Testis (tissue), 3 donors: ENCODE measurements around the gene MRS2. TPM values are rescaled to one million over a fixed set of nuclear protein-coding genes. Genes with fewer than 3 reads are reported as not detected.
"Not testable (repeated sequence)": the region's sequence is repeated elsewhere in the genome, so short reads cannot be mapped to it uniquely, and the experiment has no call there.

Source experiments
- DNase-seq: peaks from one replicate; pipeline ENCODE4 v3.0.0-alpha.2; 2019
- H3K27ac ChIP-seq, 2 donors: fragments of 200-600 bp; sonication (generic); one replicate each; pipeline ENCODE4 v1.5.1; 2019
- H3K27me3 ChIP-seq: fragments of 200-600 bp; sonication (generic); one replicate; pipeline ENCODE4 v1.5.1; 2019
- H3K36me3 ChIP-seq: fragments of 200-600 bp; sonication (generic); one replicate; pipeline ENCODE4 v1.5.1; 2017; ENCODE audit warnings: low read depth; ENCODE audit errors: missing control alignments
- H3K4me1 ChIP-seq: fragments of 200-600 bp; sonication (generic); one replicate; pipeline ENCODE4 v1.5.1; 2019
- H3K4me3 ChIP-seq, 2 donors: fragments of 200-600 bp; sonication (generic); one replicate each; pipeline ENCODE4 v1.5.1; 2017 to 2019
- H3K9me3 ChIP-seq: fragments of 200-600 bp; sonication (generic); one replicate; pipeline ENCODE4 v1.5.1; 2017
- POLR2A ChIP-seq: fragments of 450-650 bp; IDR thresholded peaks from one replicate; pipeline ENCODE4 v1.6.1; 2017; ENCODE audit warnings: antibody characterized with exemption, mild to moderate bottlenecking, moderate library complexity
- WGBS, 2 donors: methylation state at CpG; one replicate each; pipeline ENCODE4 v1.1.5; 2018; 5-methylcytosine and 5-hydroxymethylcytosine counted together
- intact Hi-C: fragments of 100-400 bp; cut with DNase I; formaldehyde crosslinking; loops from one replicate; pipeline ENCODE4 v1.15.1; 2023; ENCODE audit warnings: low total_unique reads
- polyA plus RNA-seq: library from polyadenylated mRNA; stranded (reverse); fragments of 350-450 nt; fragmentation: Illumina TruSeq; extraction: RNeasy Lipid Tissue Mini Kit (QIAGEN cat#74804); gene quantifications from one replicate; pipeline ENCODE4 v1.2.3, GENCODE V29; 2014; ENCODE audit warnings: low read depth, low replicate concordance; ENCODE audit not compliant: insufficient read depth
- total RNA-seq, 2 donors: library from RNA; depleted of rRNA; stranded (reverse); fragments of >200 nt; gene quantifications; one replicate each; pipeline ENCODE4 v1.2.3, GENCODE V29; 2016
- TF ChIP-seq, protein P1 (sequence below), 3 experiments: fragments of 450-650 bp in 2 of 3; fragments of 200-600 bp in 1 of 3; sonication (generic) in 1 of 3; IDR thresholded peaks; one replicate each; pipeline ENCODE4 v1.5.1; 2016 to 2019; ENCODE audit warnings: antibody characterized with exemption in 3 of 3, mild to moderate bottlenecking in 2 of 3, moderate library complexity in 1 of 3

Gene MRS2
- total and polyA plus RNA-seq, 3 donors from 2014 or later = 16.6 to 27.6 (median 27.2) TPM

GRCh38 chr6:24412294-24412693 lies 9.6 kb downstream of the MRS2 start:
- H3K9me3 ChIP-seq = no peaks in the 10 kb centered on the region
- no peak overlapping the region for H3K27ac ChIP-seq
- H3K4me1 ChIP-seq = no peaks in the 10 kb centered on the region
- no peaks in the 10 kb centered on the region for H3K36me3 ChIP-seq
- WGBS, 2 donors = 94 to 99% methylated on average over 4 of the region's 4 CpGs
- no peak for TF ChIP-seq POLR2A
- TF ChIP-seq, protein P1, sequence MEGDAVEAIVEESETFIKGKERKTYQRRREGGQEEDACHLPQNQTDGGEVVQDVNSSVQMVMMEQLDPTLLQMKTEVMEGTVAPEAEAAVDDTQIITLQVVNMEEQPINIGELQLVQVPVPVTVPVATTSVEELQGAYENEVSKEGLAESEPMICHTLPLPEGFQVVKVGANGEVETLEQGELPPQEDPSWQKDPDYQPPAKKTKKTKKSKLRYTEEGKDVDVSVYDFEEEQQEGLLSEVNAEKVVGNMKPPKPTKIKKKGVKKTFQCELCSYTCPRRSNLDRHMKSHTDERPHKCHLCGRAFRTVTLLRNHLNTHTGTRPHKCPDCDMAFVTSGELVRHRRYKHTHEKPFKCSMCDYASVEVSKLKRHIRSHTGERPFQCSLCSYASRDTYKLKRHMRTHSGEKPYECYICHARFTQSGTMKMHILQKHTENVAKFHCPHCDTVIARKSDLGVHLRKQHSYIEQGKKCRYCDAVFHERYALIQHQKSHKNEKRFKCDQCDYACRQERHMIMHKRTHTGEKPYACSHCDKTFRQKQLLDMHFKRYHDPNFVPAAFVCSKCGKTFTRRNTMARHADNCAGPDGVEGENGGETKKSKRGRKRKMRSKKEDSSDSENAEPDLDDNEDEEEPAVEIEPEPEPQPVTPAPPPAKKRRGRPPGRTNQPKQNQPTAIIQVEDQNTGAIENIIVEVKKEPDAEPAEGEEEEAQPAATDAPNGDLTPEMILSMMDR (IDR thresholded peaks at IDR 0.05) = no peak
- H3K27me3 ChIP-seq = no peaks in the 10 kb centered on the region
- no peak overlapping the region for H3K4me3 ChIP-seq
- intact Hi-C loops = no loop called here
- DNase-seq = no peak

GRCh38 chr6:24414531-24414930 lies 11.8 kb downstream of the MRS2 start:
- DNase-seq, H3K27me3 ChIP-seq, H3K4me1 ChIP-seq, H3K9me3 ChIP-seq, H3K36me3 ChIP-seq, H3K27ac ChIP-seq, H3K4me3 ChIP-seq, intact Hi-C loops: not testable (repeated sequence)
- WGBS, 2 donors = 97 to 98% methylated on average over 15 of the region's 15 CpGs

- WGBS, 2 donors = 91% methylated on average over 4 of the region's 4 CpGs
- intact Hi-C loops = no loop called here
- H3K36me3 ChIP-seq = no peaks in the 10 kb centered on the region
Observed at GRCh38 chr6:24415753-24416152, 13.0 kb downstream of the MRS2 start.

GRCh38 chr6:24419526-24419925 lies 16.8 kb downstream of the MRS2 start:
- TF ChIP-seq POLR2A = no peak
- TF ChIP-seq, protein P1 (IDR thresholded peaks at IDR 0.05) = no peak
- no peaks in the 10 kb centered on the region for H3K36me3 ChIP-seq

More at GRCh38 chr6:24415753-24416152, 13.0 kb downstream of the MRS2 start:
- no peak overlapping the region for H3K27ac ChIP-seq
- H3K4me3 ChIP-seq = no peak overlapping the region
- TF ChIP-seq, protein P1 (IDR thresholded peaks at IDR 0.05) = no peak
- no peak for TF ChIP-seq POLR2A
- no peaks in the 10 kb centered on the region for H3K9me3 ChIP-seq
- H3K4me1 ChIP-seq = no peaks in the 10 kb centered on the region
- DNase-seq = no peak
- H3K27me3 ChIP-seq = no peaks in the 10 kb centered on the region

DNA sequence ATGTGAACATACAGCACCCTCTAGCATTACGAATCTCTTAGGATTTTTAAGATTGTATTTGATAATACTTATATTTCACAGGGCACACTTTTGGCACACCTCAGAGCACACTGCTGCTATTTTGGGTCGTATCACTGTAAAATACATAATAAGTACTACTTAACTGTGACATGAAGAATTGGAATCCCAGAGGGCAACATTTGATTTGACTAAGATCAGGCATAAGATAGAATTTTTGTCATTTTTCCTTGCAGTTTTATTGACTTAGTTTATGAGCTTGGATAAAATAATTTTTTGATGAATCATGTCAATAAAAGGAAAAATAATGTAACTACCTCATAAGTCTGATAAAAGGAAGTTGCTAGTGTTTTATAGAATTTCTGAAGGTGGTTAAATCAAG lies 22.4 kb downstream of the MRS2 start:
- intact Hi-C loops = no loop called here
- WGBS, 2 donors = 89 to 90% methylated on average over 2 of the region's 2 CpGs
- H3K36me3 ChIP-seq = no peaks in the 10 kb centered on the region

More at GRCh38 chr6:24419526-24419925, 16.8 kb downstream of the MRS2 start:
- no peaks in the 10 kb centered on the region for H3K27me3 ChIP-seq
- no peak overlapping the region for H3K27ac ChIP-seq
- H3K4me3 ChIP-seq = no peak overlapping the region
- H3K4me1 ChIP-seq = no peaks in the 10 kb centered on the region
- H3K9me3 ChIP-seq = no peaks in the 10 kb centered on the region
- intact Hi-C loops = no loop called here
- no peak for DNase-seq

More for the DNA sequence above, 22.4 kb downstream of the MRS2 start:
- H3K4me3 ChIP-seq = no peak overlapping the region
- no peaks in the 10 kb centered on the region for H3K4me1 ChIP-seq
- no peak for DNase-seq
- H3K27ac ChIP-seq = no peak overlapping the region
- H3K27me3 ChIP-seq = no peaks in the 10 kb centered on the region
- no peaks in the 10 kb centered on the region for H3K9me3 ChIP-seq
- TF ChIP-seq, protein P1 (IDR thresholded peaks at IDR 0.05) = no peak
- no peak for TF ChIP-seq POLR2A
